ENCODE measurements around the gene MT1M.

DNA sequence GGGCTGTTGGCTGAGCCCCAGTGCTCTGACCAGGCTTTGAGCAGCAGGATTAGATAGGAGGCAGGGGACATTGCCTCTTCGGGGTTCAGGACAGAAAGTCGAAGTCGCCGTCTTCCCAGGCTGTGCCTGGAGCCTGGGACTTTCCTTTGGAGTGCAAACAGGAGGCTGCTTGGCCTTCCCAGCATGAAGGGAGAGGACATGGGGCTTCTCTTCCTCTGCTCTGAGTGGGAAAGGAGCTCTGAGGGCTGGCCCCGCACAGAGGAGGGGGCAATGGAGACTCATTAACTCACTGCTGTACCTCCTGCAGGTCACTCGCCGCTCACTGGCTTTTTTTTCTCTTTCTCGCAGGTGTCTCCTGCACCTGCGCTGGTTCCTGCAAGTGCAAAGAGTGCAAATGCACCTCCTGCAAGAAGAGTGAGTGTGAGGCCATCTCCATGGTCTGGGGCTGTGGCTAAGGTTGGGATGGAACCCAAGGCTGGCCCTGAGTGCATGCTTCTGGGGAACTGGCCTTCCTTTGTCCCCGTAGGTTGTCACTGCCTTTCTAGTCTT is 25.9 kb downstream of the MT1M start:
- TF ChIP-seq, protein P1, sequence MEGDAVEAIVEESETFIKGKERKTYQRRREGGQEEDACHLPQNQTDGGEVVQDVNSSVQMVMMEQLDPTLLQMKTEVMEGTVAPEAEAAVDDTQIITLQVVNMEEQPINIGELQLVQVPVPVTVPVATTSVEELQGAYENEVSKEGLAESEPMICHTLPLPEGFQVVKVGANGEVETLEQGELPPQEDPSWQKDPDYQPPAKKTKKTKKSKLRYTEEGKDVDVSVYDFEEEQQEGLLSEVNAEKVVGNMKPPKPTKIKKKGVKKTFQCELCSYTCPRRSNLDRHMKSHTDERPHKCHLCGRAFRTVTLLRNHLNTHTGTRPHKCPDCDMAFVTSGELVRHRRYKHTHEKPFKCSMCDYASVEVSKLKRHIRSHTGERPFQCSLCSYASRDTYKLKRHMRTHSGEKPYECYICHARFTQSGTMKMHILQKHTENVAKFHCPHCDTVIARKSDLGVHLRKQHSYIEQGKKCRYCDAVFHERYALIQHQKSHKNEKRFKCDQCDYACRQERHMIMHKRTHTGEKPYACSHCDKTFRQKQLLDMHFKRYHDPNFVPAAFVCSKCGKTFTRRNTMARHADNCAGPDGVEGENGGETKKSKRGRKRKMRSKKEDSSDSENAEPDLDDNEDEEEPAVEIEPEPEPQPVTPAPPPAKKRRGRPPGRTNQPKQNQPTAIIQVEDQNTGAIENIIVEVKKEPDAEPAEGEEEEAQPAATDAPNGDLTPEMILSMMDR (IDR thresholded peaks at IDR 0.05): no peak
- TF ChIP-seq POLR2A (IDR thresholded peaks at IDR 0.05): no peak
